ENCODE measurements around the gene UST.

- no peak for TF ChIP-seq ZBTB21 (CRISPR knock-in tag; IDR thresholded peaks at IDR 0.05; ENCODE audit: borderline replicate concordance)
- TF ChIP-seq, protein P1, sequence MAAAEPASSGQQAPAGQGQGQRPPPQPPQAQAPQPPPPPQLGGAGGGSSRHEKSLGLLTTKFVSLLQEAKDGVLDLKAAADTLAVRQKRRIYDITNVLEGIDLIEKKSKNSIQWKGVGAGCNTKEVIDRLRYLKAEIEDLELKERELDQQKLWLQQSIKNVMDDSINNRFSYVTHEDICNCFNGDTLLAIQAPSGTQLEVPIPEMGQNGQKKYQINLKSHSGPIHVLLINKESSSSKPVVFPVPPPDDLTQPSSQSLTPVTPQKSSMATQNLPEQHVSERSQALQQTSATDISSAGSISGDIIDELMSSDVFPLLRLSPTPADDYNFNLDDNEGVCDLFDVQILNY (CRISPR knock-in tag; IDR thresholded peaks at IDR 0.05): no peak
- TF ChIP-seq, protein P2, sequence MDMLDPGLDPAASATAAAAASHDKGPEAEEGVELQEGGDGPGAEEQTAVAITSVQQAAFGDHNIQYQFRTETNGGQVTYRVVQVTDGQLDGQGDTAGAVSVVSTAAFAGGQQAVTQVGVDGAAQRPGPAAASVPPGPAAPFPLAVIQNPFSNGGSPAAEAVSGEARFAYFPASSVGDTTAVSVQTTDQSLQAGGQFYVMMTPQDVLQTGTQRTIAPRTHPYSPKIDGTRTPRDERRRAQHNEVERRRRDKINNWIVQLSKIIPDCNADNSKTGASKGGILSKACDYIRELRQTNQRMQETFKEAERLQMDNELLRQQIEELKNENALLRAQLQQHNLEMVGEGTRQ (CRISPR knock-in tag; IDR thresholded peaks at IDR 0.05): no peak
- TF ChIP-seq SMAD3 (CRISPR knock-in tag; IDR thresholded peaks at IDR 0.05; ENCODE audit: borderline replicate concordance): no peak
- TF ChIP-seq ZNF423 (CRISPR knock-in tag; IDR thresholded peaks at IDR 0.05): no peak
- no peak for TF ChIP-seq ZNF138 (CRISPR knock-in tag; conservative IDR thresholded peaks at IDR 0.05)
- TF ChIP-seq TEAD4 (CRISPR knock-in tag; IDR thresholded peaks at IDR 0.05): no peak
- TF ChIP-seq CTCF (IDR thresholded peaks at IDR 0.05): no peak
- TF ChIP-seq KAT7 (CRISPR knock-in tag; IDR thresholded peaks at IDR 0.05; ENCODE audit: borderline replicate concordance): no peak
- no peak for TF ChIP-seq FOXP4 (CRISPR knock-in tag; IDR thresholded peaks at IDR 0.05)
- TF ChIP-seq IRF2 (CRISPR knock-in tag; IDR thresholded peaks at IDR 0.05; ENCODE audit: borderline replicate concordance, low read depth): no peak
- TF ChIP-seq MYBL2 (CRISPR knock-in tag; IDR thresholded peaks at IDR 0.05): no peak
- TF ChIP-seq PRRX2 (CRISPR knock-in tag; IDR thresholded peaks at IDR 0.05): no peak
- no peak for TF ChIP-seq ZNF416 (CRISPR knock-in tag; IDR thresholded peaks at IDR 0.05)
These were observed 38.1 kb upstream of the UST start for GRCh38 chr6:148708707-148709106.

Measured in WTC11 (cell line).